Lung (tissue), 12 donors: Measurements from ENCODE around the gene PRKG1. TPM values are rescaled to one million over a fixed set of nuclear protein-coding genes. Genes with fewer than 3 reads are reported as not detected.

Experiments used
- ATAC-seq: fragments of 200-7000 bp; cut with Tn5 transposase; one replicate; pipeline ENCODE4 v1.9.1; 2020; ENCODE audit warnings: moderate number of reproducible peaks; ENCODE audit not compliant: insufficient read depth, low FRiP score
- DNase-seq, 3 donors: peaks; one replicate each; pipeline ENCODE4 v3.0.0-alpha.2; 2013 to 2017
- H3K27ac ChIP-seq, 2 donors: one replicate each; pipeline ENCODE4 v1.5.1; 2013; ENCODE audit warnings: mild to moderate bottlenecking in 2 of 2, moderate library complexity in 2 of 2, control low read depth in 1 of 2, inconsistent platforms in 1 of 2, low read depth in 1 of 2, low read length in 1 of 2
- H3K27me3 ChIP-seq, 3 donors: one replicate each; pipeline ENCODE4 v1.5.1; 2013; ENCODE audit warnings: low read length in 2 of 3; ENCODE audit not compliant: control insufficient read depth in 3 of 3, insufficient read depth in 3 of 3
- H3K36me3 ChIP-seq, 4 donors: one replicate each; pipeline ENCODE4 v1.5.1; 2013; ENCODE audit warnings: low read length in 4 of 4, mild to moderate bottlenecking in 1 of 4, moderate library complexity in 1 of 4; ENCODE audit not compliant: control insufficient read depth in 4 of 4, insufficient read depth in 4 of 4
- H3K4me1 ChIP-seq, 5 donors: one replicate each; pipeline ENCODE4 v1.5.1; 2013; ENCODE audit warnings: low read length in 5 of 5, mild to moderate bottlenecking in 2 of 5, moderate library complexity in 1 of 5; ENCODE audit not compliant: control insufficient read depth in 5 of 5, insufficient read depth in 5 of 5
- H3K4me3 ChIP-seq: one replicate; pipeline ENCODE4 v1.5.1; 2013; ENCODE audit warnings: mild to moderate bottlenecking, control low read depth, moderate library complexity
- H3K9ac ChIP-seq, 2 donors: one replicate each; pipeline ENCODE4 v1.5.1; 2013; ENCODE audit warnings: low read length in 2 of 2, control low read depth in 1 of 2; ENCODE audit not compliant: insufficient read depth in 1 of 2
- H3K9me3 ChIP-seq, 4 donors: one replicate each; pipeline ENCODE4 v1.5.1; 2013; ENCODE audit warnings: low read length in 3 of 4, mild to moderate bottlenecking in 1 of 4, moderate library complexity in 1 of 4; ENCODE audit not compliant: control insufficient read depth in 4 of 4, insufficient read depth in 3 of 4
- WGBS, 2 donors: extraction: QIAGEN DNeasy Blood & Tissue Kit; methylation state at CpG; one replicate each; pipeline ENCODE4 v1.1.7; 2013; 5-methylcytosine and 5-hydroxymethylcytosine counted together
- polyA plus RNA-seq, 2 donors: library from polyadenylated mRNA; stranded (reverse); fragments of 200-250 nt; gene quantifications; one replicate each; pipeline ENCODE4 v1.2.1, GENCODE V29; 2013
- total RNA-seq, 2 donors: library from RNA; depleted of rRNA in 1 of 2; stranded (reverse); fragments of >200 nt in 1 of 2; gene quantifications; one replicate each; pipeline ENCODE4 v1.2.1, GENCODE V29; 2014 to 2021
- TF ChIP-seq, protein P1 (sequence below): IDR thresholded peaks from 2 replicates; pipeline ENCODE4 v1.5.1; 2012; ENCODE audit warnings: mild to moderate bottlenecking; ENCODE audit errors: control extremely low read depth, extremely low read depth
- donor health status: control.
- donor health status: control.
- donor health status: Bipolar disorder and iron deficiency.
- donor health status: healthy.
- donor health status: DM: yes; HTN: yes; CAD: no.

Gene PRKG1
- total and polyA plus RNA-seq, 4 donors = 2.1 to 50.8 (median 15.1) TPM

DNA sequence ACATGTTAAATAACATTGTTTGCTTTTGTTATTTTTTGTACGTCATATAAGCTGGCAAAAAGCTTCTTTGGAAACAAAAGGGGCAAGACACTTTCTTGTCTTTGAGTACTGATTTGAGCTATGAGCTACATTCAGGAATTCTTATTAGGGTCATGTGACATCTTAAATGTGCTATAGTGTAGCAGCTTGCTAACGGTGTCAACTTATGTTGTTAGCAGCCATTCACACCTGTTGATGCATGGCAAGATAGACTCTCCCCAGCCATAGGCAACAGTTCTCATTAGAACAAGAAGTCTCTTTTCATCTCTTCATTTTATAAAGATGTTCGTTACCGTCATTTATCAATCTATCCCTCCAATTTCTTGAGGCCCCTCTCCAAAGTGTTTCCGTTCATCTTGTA, 411.4 kb downstream of the PRKG1 start:
- no peaks in the 10 kb centered on the region for H3K9me3 ChIP-seq
- TF ChIP-seq, protein P1, sequence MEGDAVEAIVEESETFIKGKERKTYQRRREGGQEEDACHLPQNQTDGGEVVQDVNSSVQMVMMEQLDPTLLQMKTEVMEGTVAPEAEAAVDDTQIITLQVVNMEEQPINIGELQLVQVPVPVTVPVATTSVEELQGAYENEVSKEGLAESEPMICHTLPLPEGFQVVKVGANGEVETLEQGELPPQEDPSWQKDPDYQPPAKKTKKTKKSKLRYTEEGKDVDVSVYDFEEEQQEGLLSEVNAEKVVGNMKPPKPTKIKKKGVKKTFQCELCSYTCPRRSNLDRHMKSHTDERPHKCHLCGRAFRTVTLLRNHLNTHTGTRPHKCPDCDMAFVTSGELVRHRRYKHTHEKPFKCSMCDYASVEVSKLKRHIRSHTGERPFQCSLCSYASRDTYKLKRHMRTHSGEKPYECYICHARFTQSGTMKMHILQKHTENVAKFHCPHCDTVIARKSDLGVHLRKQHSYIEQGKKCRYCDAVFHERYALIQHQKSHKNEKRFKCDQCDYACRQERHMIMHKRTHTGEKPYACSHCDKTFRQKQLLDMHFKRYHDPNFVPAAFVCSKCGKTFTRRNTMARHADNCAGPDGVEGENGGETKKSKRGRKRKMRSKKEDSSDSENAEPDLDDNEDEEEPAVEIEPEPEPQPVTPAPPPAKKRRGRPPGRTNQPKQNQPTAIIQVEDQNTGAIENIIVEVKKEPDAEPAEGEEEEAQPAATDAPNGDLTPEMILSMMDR = no peak
- peaks cover 0 to 18% (median 0%) of the 10 kb centered on the region in 5 donors for H3K4me1 ChIP-seq
- H3K9ac ChIP-seq = no peak overlapping the region
- DNase-seq (no peak), ATAC-seq (no peak)
- H3K27ac ChIP-seq = no peak overlapping the region
- H3K36me3 ChIP-seq = no peaks in the 10 kb centered on the region
- WGBS, 2 donors = 94 to 95% methylated on average over 5 of the region's 5 CpGs
- no peaks in the 10 kb centered on the region for H3K27me3 ChIP-seq
- H3K4me3 ChIP-seq = no peak overlapping the region

DNA sequence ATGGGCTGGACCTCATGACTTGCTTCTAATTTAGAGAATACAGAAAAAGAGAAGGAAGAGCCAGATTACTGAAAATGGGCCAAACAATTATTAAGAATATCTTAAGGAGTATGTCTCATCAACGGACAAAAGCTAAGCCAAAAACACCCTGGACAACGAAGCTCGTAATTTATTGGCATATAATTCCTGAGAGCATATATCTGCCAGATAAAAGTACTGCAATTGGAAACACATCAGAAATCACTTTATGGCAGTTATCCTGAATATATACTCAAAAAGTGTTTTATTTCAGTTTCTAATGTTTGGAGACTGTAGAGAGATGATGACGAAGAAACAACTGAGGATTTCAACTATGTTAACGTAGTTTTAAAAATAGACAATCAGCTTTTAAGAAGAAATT, 413.3 kb downstream of the PRKG1 start:
- Histone ChIP-seq H3K9ac (no peak overlapping the region), H3K27me3 (no peaks in the 10 kb centered on the region), H3K36me3 (no peaks in the 10 kb centered on the region), H3K9me3 (no peaks in the 10 kb centered on the region), H3K4me1 (peaks cover 0 to 18% (median 2%) of the 10 kb centered on the region in 5 donors), H3K27ac (no peak overlapping the region), H3K4me3 (no peak overlapping the region)
- TF ChIP-seq, protein P1 = no peak
- no peak for DNase-seq
- 86 to 91% methylated on average over 5 of the region's 5 CpGs for WGBS, 2 donors
- ATAC-seq = no peak

- Histone ChIP-seq H3K4me3 (no peak overlapping the region), H3K9ac (no peak overlapping the region), H3K4me1 (peaks cover 0 to 18% (median 2%) of the 10 kb centered on the region in 5 donors), H3K27me3 (no peaks in the 10 kb centered on the region), H3K27ac (no peak overlapping the region), H3K9me3 (no peaks in the 10 kb centered on the region), H3K36me3 (no peaks in the 10 kb centered on the region)
- TF ChIP-seq, protein P1 = no peak
- no peak for ATAC-seq
- WGBS, 2 donors = 66 to 78% methylated on average over 5 of the region's 5 CpGs
- peak in 2 of 3 donors; percentile 67 to 69 for DNase-seq
Measured at GRCh38 chr10:51488766-51489408, 414.6 kb downstream of the PRKG1 start.

GRCh38 chr10:51498424-51498823, 424.1 kb downstream of the PRKG1 start:
- Histone ChIP-seq H3K36me3 (no peaks in the 10 kb centered on the region), H3K9me3 (no peaks in the 10 kb centered on the region), H3K9ac (no peak overlapping the region), H3K27me3 (no peaks in the 10 kb centered on the region), H3K4me1 (peaks cover 0 to 3% (median 0%) of the 10 kb centered on the region in 5 donors), H3K27ac (no peak overlapping the region), H3K4me3 (no peak overlapping the region)
- ATAC-seq (no peak), DNase-seq (no peak)
- 85% methylated on average over 2 of the region's 2 CpGs for WGBS, 2 donors
- TF ChIP-seq, protein P1 = no peak
